Glutamatergic neuron (in vitro differentiated cells): ENCODE measurements around the gene MAVS. TPM values are rescaled to one million over a fixed set of nuclear protein-coding genes. Genes with fewer than 3 reads are reported as not detected.
A peak's percentile ranks its signal among the peaks of the same experiment; 100 is the strongest.

Experiments
- DNase-seq: peaks from one replicate; pipeline ENCODE4 v3.0.0; 2022
- H3K27ac Mint-ChIP-seq: one replicate; pipeline ENCODE4 v1.8.0; 2020; ENCODE audit warnings: mild to moderate bottlenecking, mixed read lengths, inconsistent platforms; ENCODE audit not compliant: unreplicated experiment
- H3K27me3 Mint-ChIP-seq: one replicate; pipeline ENCODE4 v1.8.0; 2020; ENCODE audit warnings: mild to moderate bottlenecking, moderate library complexity, mixed read lengths, inconsistent platforms; ENCODE audit not compliant: unreplicated experiment
- H3K36me3 Mint-ChIP-seq: one replicate; pipeline ENCODE4 v1.8.0; 2020; ENCODE audit warnings: mild to moderate bottlenecking, mixed read lengths, inconsistent platforms; ENCODE audit not compliant: unreplicated experiment
- H3K4me1 Mint-ChIP-seq: one replicate; pipeline ENCODE4 v1.8.0; 2020; ENCODE audit warnings: mild to moderate bottlenecking, low read depth, mixed read lengths, inconsistent platforms; ENCODE audit not compliant: unreplicated experiment
- H3K4me3 Mint-ChIP-seq: one replicate; pipeline ENCODE4 v1.8.0; 2020; ENCODE audit warnings: mild to moderate bottlenecking, mixed read lengths, inconsistent platforms; ENCODE audit not compliant: unreplicated experiment
- H3K9me3 Mint-ChIP-seq: one replicate; pipeline ENCODE4 v1.8.0; 2020; ENCODE audit warnings: mild to moderate bottlenecking, moderate library complexity, mixed read lengths, inconsistent platforms; ENCODE audit not compliant: unreplicated experiment
- CTCF ChIP-seq: fragments of 200-600 bp; sonication (generic); IDR thresholded peaks from one replicate; pipeline ENCODE4 v1.5.0; 2021; ENCODE audit not compliant: partially characterized antibody, unreplicated experiment
- total RNA-seq: library from RNA; stranded (reverse); fragmentation: NEBNext Ultra II Directional; extraction: Animal tissue kit (Norgen Biotek cat#: 25700); gene quantifications from one replicate; pipeline ENCODE4 v1.2.1, GENCODE V29; 2021; ENCODE audit not compliant: unreplicated experiment

Gene MAVS
- total RNA-seq, 1 donor from 2014 or later = 25.8 TPM

- peaks cover 61% of the 10 kb centered on the region for H3K4me1 Mint-ChIP-seq
- H3K9me3 Mint-ChIP-seq = peaks cover 14% of the 10 kb centered on the region
- H3K4me3 Mint-ChIP-seq = peak overlapping the region; percentile 76
- peaks cover 17% of the 10 kb centered on the region for H3K27me3 Mint-ChIP-seq
- peak overlapping the region; percentile 76 for H3K27ac Mint-ChIP-seq
- DNase-seq = no peak
- peaks cover 7% of the 10 kb centered on the region for H3K36me3 Mint-ChIP-seq
- no peak for TF ChIP-seq CTCF
These were observed 44.0 kb upstream of the MAVS start for GRCh38 chr20:3802524-3803239.

- Mint-ChIP-seq H3K4me1 (peaks cover 59% of the 10 kb centered on the region), H3K36me3 (peaks cover 7% of the 10 kb centered on the region), H3K27me3 (peaks cover 16% of the 10 kb centered on the region), H3K4me3 (peak overlapping the region; percentile 60), H3K27ac (no peak overlapping the region), H3K9me3 (peaks cover 14% of the 10 kb centered on the region)
- no peak for DNase-seq
- TF ChIP-seq CTCF = no peak
These were observed 43.3 kb upstream of the MAVS start for GRCh38 chr20:3803289-3803688.

- Mint-ChIP-seq H3K4me3 (peak overlapping the region; percentile 60), H3K9me3 (peaks cover 14% of the 10 kb centered on the region), H3K36me3 (peaks cover 7% of the 10 kb centered on the region), H3K27me3 (peaks cover 17% of the 10 kb centered on the region), H3K27ac (peak overlapping the region; percentile 83), H3K4me1 (peaks cover 55% of the 10 kb centered on the region)
- DNase-seq = no peak
- no peak for TF ChIP-seq CTCF
These were observed 42.8 kb upstream of the MAVS start for GRCh38 chr20:3803854-3804253.

GRCh38 chr20:3804254-3804751, 42.3 kb upstream of the MAVS start:
- Mint-ChIP-seq H3K27me3 (peaks cover 15% of the 10 kb centered on the region), H3K4me1 (peaks cover 51% of the 10 kb centered on the region), H3K27ac (no peak overlapping the region), H3K9me3 (peaks cover 13% of the 10 kb centered on the region), H3K4me3 (no peak overlapping the region), H3K36me3 (peaks cover 7% of the 10 kb centered on the region)
- no peak for TF ChIP-seq CTCF
- DNase-seq = no peak

- H3K9me3 Mint-ChIP-seq = peaks cover 10% of the 10 kb centered on the region
- H3K36me3 Mint-ChIP-seq = peaks cover 7% of the 10 kb centered on the region
- no peak overlapping the region for H3K4me3 Mint-ChIP-seq
- peaks cover 47% of the 10 kb centered on the region for H3K4me1 Mint-ChIP-seq
- no peak overlapping the region for H3K27ac Mint-ChIP-seq
- TF ChIP-seq CTCF = no peak
- peaks cover 15% of the 10 kb centered on the region for H3K27me3 Mint-ChIP-seq
- no peak for DNase-seq
These were observed 41.9 kb upstream of the MAVS start for GRCh38 chr20:3804781-3805180.
